DOHH2 (cell line): Measurements from ENCODE around the gene KLRF1.

Experiments
- CTCF ChIP-seq: fragments of 200-600 bp; sonication (generic); IDR thresholded peaks from one replicate; pipeline ENCODE4 v1.5.1; 2014; ENCODE audit warnings: antibody characterized with exemption, mild to moderate bottlenecking, low read depth, low read length; ENCODE audit not compliant: poor library complexity, severe bottlenecking
- EZH2phosphoT487 ChIP-seq: fragments of 200-600 bp; sonication (generic); IDR thresholded peaks from 2 replicates; pipeline ENCODE4 v1.6.1; 2017; ENCODE audit warnings: borderline replicate concordance, mild to moderate bottlenecking, antibody characterized with exemption, low read length, moderate library complexity, mixed read lengths

GRCh38 chr12:9881246-9881645 is 54.0 kb downstream of the KLRF1 start, which contains the start of gene KLRF2:
- TF ChIP-seq CTCF (no peak), EZH2phosphoT487 (no peak)
